HFF-Myc (cell line): Measurements from ENCODE around the gene HOXD1.

ENCODE experiments used
- DNase-seq: peaks from one replicate; pipeline ENCODE4 v3.0.0-alpha.2; 2011; ENCODE audit warnings: low read depth; ENCODE audit errors: extremely low read depth
- H3K4me3 ChIP-seq: replicated peaks from 2 replicates; pipeline ENCODE4 v1.5.1; 2011; ENCODE audit warnings: low read depth, mild to moderate bottlenecking, control low read depth, low read length
- CTCF ChIP-seq: IDR thresholded peaks from 2 replicates; pipeline ENCODE4 v1.5.1; 2012; ENCODE audit warnings: mild to moderate bottlenecking, low read depth, low read length, control low read depth; ENCODE audit errors: missing control alignments

The HOXD1 gene

DNA sequence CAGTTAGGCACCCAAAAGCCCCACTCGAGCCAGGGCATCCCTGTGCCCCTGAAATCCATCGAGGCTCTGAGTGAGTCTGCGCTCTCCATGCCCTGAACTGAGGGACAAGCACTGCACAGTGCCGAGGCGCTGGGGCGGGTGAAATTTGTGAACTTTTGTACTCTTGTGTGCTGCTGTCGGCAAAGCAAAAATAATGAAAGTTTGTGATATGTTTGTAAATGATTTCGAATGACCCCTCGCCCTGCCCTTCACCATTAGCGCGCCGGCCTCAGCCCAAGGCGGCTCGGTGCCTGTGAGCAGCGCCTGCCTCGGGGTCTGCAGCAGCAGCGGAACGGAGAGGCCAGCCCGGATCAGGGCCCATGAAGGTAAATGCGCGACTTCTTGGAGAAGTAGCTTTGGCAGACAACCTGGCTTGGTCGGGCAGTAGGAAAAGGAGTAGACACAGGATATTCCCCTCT is 39.0 kb upstream of the HOXD1 start:
- no peak for TF ChIP-seq CTCF
- no peak for DNase-seq
- H3K4me3 ChIP-seq: no peak overlapping the region

DNA sequence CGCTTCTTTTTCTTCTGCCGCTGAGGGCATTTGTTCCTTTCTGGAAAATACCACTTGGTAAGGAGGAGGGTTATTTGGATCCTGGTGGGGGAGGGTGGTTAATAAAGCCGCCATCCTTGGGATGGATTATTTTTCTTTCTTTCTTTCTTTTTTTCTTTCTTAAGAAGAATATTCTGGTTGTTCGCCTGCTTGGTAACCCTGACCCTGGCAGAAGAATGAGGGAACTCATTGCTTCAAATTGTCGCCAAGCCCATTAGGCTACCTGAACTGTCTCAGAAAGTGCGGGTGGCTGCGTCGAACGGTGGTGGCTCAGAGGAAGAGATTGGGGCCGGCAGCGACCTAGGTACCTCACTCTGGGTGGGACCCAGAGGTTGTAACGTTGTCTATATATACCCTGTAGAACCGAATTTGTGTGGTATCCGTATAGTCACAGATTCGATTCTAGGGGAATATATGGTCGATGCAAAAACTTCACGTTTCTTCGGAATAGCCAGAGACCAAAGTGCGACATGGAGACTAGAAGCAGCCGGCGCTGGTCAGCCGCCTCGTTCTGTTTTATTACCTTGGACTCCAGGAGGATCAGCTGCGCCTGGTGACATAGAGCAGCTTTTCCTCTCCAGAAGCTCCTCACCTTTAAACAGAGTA is 38.4 kb upstream of the HOXD1 start:
- no peak for DNase-seq
- TF ChIP-seq CTCF: no peak
- H3K4me3 ChIP-seq: no peak overlapping the region

GRCh38 chr2:176150584-176151441 is 37.7 kb upstream of the HOXD1 start:
- TF ChIP-seq CTCF: no peak
- no peak for DNase-seq
- H3K4me3 ChIP-seq: no peak overlapping the region

DNA sequence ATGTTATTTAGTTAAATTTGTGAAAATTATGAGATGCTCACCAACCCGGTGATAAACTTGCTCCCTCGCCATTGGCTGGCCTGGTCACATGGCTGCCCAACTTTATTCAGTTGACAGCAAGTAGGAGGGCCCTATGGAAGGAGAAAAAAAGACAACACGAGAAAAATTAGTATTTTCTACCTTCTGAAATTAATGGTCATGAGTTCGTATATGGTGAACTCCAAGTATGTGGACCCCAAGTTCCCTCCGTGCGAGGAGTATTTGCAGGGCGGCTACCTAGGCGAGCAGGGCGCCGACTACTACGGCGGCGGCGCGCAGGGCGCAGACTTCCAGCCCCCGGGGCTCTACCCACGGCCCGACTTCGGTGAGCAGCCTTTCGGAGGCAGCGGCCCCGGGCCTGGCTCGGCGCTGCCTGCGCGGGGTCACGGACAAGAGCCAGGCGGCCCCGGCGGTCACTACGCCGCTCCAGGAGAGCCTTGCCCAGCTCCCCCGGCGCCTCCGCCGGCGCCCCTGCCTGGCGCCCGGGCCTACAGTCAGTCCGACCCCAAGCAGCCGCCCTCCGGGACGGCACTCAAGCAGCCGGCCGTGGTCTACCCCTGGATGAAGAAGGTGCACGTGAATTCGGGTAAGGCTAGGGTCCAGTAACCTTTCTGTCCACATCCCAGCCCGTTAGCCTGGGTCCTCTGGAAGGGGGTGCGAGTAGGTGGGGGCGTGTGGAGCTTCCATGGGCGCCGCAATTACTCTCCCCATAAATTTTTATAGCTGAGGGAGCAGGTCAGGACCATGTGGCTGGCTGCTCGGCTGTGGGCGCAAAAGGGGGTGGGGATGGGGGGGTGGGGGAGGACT is 36.8 kb upstream of the HOXD1 start, which contains the start of gene HOXD4:
Gene HOXD4 (plus strand): TSS at position 109 of the 846 bp plus-strand sequence. CDS start 84 bp downstream, at position 193.
- no peak for TF ChIP-seq CTCF
- DNase-seq: no peak
- H3K4me3 ChIP-seq: no peak within 1 kb of the TSS

GRCh38 chr2:176152350-176153181 is 35.9 kb upstream of the HOXD1 start:
- H3K4me3 ChIP-seq: no peak overlapping the region
- no peak for DNase-seq
- no peak for TF ChIP-seq CTCF
